WTC11 (cell line): Measurements from ENCODE around the gene U2AF2.

ENCODE experiments used
- ATF1 ChIP-seq: sonication (generic); formaldehyde crosslinking; IDR thresholded peaks from 2 replicates; pipeline ENCODE4 v1.8.1; 2023; ENCODE audit warnings: mild to moderate bottlenecking, moderate library complexity, missing genetic modification reagents
- IRF2 ChIP-seq: sonication (generic); formaldehyde crosslinking; IDR thresholded peaks from 2 replicates; pipeline ENCODE4 v1.8.0; 2022; ENCODE audit warnings: low read depth, missing genetic modification reagents, borderline replicate concordance
- KAT7 ChIP-seq: sonication (generic); formaldehyde crosslinking; IDR thresholded peaks from 2 replicates; pipeline ENCODE4 v1.8.1; 2023; ENCODE audit warnings: missing genetic modification reagents, mild to moderate bottlenecking, borderline replicate concordance
- SP1 ChIP-seq: sonication (generic); formaldehyde crosslinking; conservative IDR thresholded peaks from 2 replicates; pipeline ENCODE4 v1.8.1; 2022; ENCODE audit warnings: missing genetic modification reagents
- ZNF138 ChIP-seq: sonication (generic); formaldehyde crosslinking; conservative IDR thresholded peaks from 2 replicates; pipeline ENCODE4 v1.8.1; 2022; ENCODE audit warnings: mild to moderate bottlenecking, moderate library complexity, missing genetic modification reagents
- TF ChIP-seq, protein P1 (sequence below): sonication (generic); formaldehyde crosslinking; IDR thresholded peaks from 2 replicates; pipeline ENCODE4 v1.8.0; 2022; ENCODE audit warnings: mild to moderate bottlenecking, missing genetic modification reagents
- TF ChIP-seq, protein P2 (sequence below): fragments of 200-600 bp; IDR thresholded peaks from 2 replicates; pipeline ENCODE4 v1.8.0; 2022; ENCODE audit warnings: antibody characterized with exemption
- TF ChIP-seq, protein P3 (sequence below): sonication (generic); formaldehyde crosslinking; IDR thresholded peaks from 2 replicates; pipeline ENCODE4 v1.8.1; 2023; ENCODE audit warnings: mild to moderate bottlenecking, moderate library complexity, missing genetic modification reagents
- TF ChIP-seq, protein P4 (sequence below): sonication (generic); formaldehyde crosslinking; IDR thresholded peaks from 2 replicates; pipeline ENCODE4 v1.8.1; 2023; ENCODE audit warnings: mild to moderate bottlenecking, missing genetic modification reagents, moderate library complexity
- TF ChIP-seq, protein P5 (sequence below): sonication (generic); formaldehyde crosslinking; IDR thresholded peaks from 2 replicates; pipeline ENCODE4 v1.8.0; 2022; ENCODE audit warnings: mild to moderate bottlenecking, missing genetic modification reagents

DNA sequence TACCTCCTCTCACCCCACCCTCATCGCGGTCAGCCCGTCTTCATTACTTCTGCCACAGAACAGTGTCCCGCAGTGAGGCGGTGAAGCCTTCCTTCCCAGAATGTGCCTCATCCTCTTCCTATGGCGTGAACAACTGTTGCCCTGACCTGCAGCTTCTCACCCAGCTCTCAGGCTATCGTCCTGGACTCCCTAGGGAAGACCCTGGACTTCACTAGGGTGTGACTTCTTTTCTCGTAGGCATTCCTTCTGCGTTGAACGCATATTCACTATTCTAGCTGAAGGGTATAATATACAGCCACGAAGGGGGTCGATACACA, 48.4 kb upstream of the U2AF2 start:
- TF ChIP-seq, protein P1, sequence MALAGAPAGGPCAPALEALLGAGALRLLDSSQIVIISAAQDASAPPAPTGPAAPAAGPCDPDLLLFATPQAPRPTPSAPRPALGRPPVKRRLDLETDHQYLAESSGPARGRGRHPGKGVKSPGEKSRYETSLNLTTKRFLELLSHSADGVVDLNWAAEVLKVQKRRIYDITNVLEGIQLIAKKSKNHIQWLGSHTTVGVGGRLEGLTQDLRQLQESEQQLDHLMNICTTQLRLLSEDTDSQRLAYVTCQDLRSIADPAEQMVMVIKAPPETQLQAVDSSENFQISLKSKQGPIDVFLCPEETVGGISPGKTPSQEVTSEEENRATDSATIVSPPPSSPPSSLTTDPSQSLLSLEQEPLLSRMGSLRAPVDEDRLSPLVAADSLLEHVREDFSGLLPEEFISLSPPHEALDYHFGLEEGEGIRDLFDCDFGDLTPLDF (CRISPR knock-in tag) = no peak
- TF ChIP-seq, protein P2, sequence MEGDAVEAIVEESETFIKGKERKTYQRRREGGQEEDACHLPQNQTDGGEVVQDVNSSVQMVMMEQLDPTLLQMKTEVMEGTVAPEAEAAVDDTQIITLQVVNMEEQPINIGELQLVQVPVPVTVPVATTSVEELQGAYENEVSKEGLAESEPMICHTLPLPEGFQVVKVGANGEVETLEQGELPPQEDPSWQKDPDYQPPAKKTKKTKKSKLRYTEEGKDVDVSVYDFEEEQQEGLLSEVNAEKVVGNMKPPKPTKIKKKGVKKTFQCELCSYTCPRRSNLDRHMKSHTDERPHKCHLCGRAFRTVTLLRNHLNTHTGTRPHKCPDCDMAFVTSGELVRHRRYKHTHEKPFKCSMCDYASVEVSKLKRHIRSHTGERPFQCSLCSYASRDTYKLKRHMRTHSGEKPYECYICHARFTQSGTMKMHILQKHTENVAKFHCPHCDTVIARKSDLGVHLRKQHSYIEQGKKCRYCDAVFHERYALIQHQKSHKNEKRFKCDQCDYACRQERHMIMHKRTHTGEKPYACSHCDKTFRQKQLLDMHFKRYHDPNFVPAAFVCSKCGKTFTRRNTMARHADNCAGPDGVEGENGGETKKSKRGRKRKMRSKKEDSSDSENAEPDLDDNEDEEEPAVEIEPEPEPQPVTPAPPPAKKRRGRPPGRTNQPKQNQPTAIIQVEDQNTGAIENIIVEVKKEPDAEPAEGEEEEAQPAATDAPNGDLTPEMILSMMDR = no peak
- TF ChIP-seq SP1 (CRISPR knock-in tag) = no peak
- TF ChIP-seq ZNF138 (CRISPR knock-in tag) = no peak
- no peak for TF ChIP-seq IRF2 (CRISPR knock-in tag)
- TF ChIP-seq, protein P3, sequence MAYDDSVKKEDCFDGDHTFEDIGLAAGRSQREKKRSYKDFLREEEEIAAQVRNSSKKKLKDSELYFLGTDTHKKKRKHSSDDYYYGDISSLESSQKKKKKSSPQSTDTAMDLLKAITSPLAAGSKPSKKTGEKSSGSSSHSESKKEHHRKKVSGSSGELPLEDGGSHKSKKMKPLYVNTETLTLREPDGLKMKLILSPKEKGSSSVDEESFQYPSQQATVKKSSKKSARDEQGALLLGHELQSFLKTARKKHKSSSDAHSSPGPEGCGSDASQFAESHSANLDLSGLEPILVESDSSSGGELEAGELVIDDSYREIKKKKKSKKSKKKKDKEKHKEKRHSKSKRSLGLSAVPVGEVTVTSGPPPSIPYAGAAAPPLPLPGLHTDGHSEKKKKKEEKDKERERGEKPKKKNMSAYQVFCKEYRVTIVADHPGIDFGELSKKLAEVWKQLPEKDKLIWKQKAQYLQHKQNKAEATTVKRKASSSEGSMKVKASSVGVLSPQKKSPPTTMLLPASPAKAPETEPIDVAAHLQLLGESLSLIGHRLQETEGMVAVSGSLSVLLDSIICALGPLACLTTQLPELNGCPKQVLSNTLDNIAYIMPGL (CRISPR knock-in tag) = no peak
- TF ChIP-seq KAT7 (CRISPR knock-in tag) = no peak
- TF ChIP-seq, protein P4, sequence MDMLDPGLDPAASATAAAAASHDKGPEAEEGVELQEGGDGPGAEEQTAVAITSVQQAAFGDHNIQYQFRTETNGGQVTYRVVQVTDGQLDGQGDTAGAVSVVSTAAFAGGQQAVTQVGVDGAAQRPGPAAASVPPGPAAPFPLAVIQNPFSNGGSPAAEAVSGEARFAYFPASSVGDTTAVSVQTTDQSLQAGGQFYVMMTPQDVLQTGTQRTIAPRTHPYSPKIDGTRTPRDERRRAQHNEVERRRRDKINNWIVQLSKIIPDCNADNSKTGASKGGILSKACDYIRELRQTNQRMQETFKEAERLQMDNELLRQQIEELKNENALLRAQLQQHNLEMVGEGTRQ (CRISPR knock-in tag) = no peak
- TF ChIP-seq, protein P5, sequence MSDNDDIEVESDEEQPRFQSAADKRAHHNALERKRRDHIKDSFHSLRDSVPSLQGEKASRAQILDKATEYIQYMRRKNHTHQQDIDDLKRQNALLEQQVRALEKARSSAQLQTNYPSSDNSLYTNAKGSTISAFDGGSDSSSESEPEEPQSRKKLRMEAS (CRISPR knock-in tag) = no peak
- no peak for TF ChIP-seq ATF1
